NK-92 (cell line): ENCODE results near the gene NCDN.

Experiments used
- DNase-seq: peaks from one replicate; lab custom pipeline; 2025; ENCODE audit not compliant: unreplicated experiment; lab: John Stamatoyannopoulos, UW

The NCDN gene

GRCh38 chr1:35589516-35590427, 32.2 kb downstream of the NCDN start:
- DNase-seq = no peak

GRCh38 chr1:35590476-35591040, 33.0 kb downstream of the NCDN start:
- no peak for DNase-seq

GRCh38 chr1:35591211-35591610, 33.6 kb downstream of the NCDN start:
- no peak for DNase-seq

- no peak for DNase-seq
Observed at GRCh38 chr1:35592991-35593769, 35.6 kb downstream of the NCDN start.

- DNase-seq = no peak
Observed at GRCh38 chr1:35594005-35594760, 36.6 kb downstream of the NCDN start.

- DNase-seq = no peak
Observed at GRCh38 chr1:35595684-35596083, 38.1 kb downstream of the NCDN start.

- no peak for DNase-seq
Observed at GRCh38 chr1:35597870-35598269, 40.3 kb downstream of the NCDN start.

GRCh38 chr1:35598895-35599294, 41.3 kb downstream of the NCDN start:
- DNase-seq = no peak

GRCh38 chr1:35599411-35599810, 41.8 kb downstream of the NCDN start:
- no peak for DNase-seq

GRCh38 chr1:35600593-35600992, 43.0 kb downstream of the NCDN start:
- DNase-seq = no peak

GRCh38 chr1:35603468-35603867, 45.9 kb downstream of the NCDN start:
- DNase-seq = no peak

GRCh38 chr1:35603941-35604340, 46.3 kb downstream of the NCDN start:
- DNase-seq = no peak

- DNase-seq = no peak
Observed at GRCh38 chr1:35605071-35605866, 47.7 kb downstream of the NCDN start.

- DNase-seq = no peak
Observed at GRCh38 chr1:35605867-35606182, 48.2 kb downstream of the NCDN start.

- no peak for DNase-seq
Observed at GRCh38 chr1:35611655-35612054, 54.1 kb downstream of the NCDN start.

- no peak for DNase-seq
Observed at GRCh38 chr1:35615440-35615839, 57.8 kb downstream of the NCDN start.
